GM12878 (cell line): ENCODE results near the gene ANKRD13D. TPM values are rescaled to one million over a fixed set of nuclear protein-coding genes. Genes with fewer than 3 reads are reported as not detected.

Experiments
- ATAC-seq: fragments of 200-7000 bp; cut with Tn5 transposase; 3 replicates; pipeline ENCODE4 v1.9.1; 2020; ENCODE audit warnings: mild to moderate bottlenecking, moderate library complexity
- BruUV-seq: library from RNA; stranded (reverse); fragments of 400-500 nt; replicated peaks from 2 replicates; lab custom pipeline; 2021; lab: Mats Ljungman, UMichigan
- CTCF ChIA-PET: fragments of 300-600 bp; sonication (Branson Sonifier 250); formaldehyde crosslinking; extraction: SDS; loops from one replicate; lab custom pipeline; 2021; ENCODE audit warnings: inconsistent platforms; lab: Yijun Ruan, JAX
- POLR2A ChIA-PET: fragments of 350-600 bp; formaldehyde crosslinking; extraction: SDS; loops from one replicate; lab custom pipeline; 2021; ENCODE audit warnings: inconsistent platforms; lab: Charles Lee
- RAD21 ChIA-PET: fragments of 300-600 bp; sonication (Branson Sonifier 250); formaldehyde crosslinking; loops from one replicate; lab custom pipeline; 2023; ENCODE audit warnings: antibody characterized with exemption; ENCODE audit not compliant: unreplicated experiment; lab: Charles Lee
- SMC1A ChIA-PET: fragments of 300-600 bp; sonication (Branson Sonifier 250); formaldehyde crosslinking; loops from one replicate; lab custom pipeline; 2023; ENCODE audit not compliant: unreplicated experiment, uncharacterized antibody; lab: Charles Lee
- DNase-seq: peaks from one replicate; pipeline ENCODE4 v3.0.0-alpha.2; 2011; ENCODE audit warnings: low read depth, low spot score
- FAIRE-seq: peaks from 3 replicates; lab custom pipeline; 2011; peaks lifted over from hg19 to GRCh38; lab: Jason Lieb, UNC
- H2AFZ ChIP-seq: 2 replicates; pipeline ENCODE4 v1.6.0; 2011; ENCODE audit warnings: low read depth, low read length, control low read depth; ENCODE audit not compliant: control insufficient read depth
- H3K27ac ChIP-seq: 2 replicates; pipeline ENCODE4 v1.5.1; 2011; ENCODE audit warnings: control low read depth; ENCODE audit not compliant: control insufficient read depth, insufficient read depth
- H3K27me3 ChIP-seq, 2 experiments: replicated peaks in 1 of 2; 2 replicates each; pipeline versions ENCODE4 v1.6.0 to v1.6.1; 2011; ENCODE audit warnings: low read length in 1 of 2; ENCODE audit not compliant: control insufficient read depth in 2 of 2, insufficient read depth in 2 of 2
- H3K36me3 ChIP-seq, 2 experiments: 2 replicates each; pipeline ENCODE4 v1.5.1; 2011; ENCODE audit warnings: low read length in 1 of 2; ENCODE audit not compliant: control insufficient read depth in 2 of 2, insufficient read depth in 2 of 2
- H3K4me1 ChIP-seq: 2 replicates; pipeline ENCODE4 v1.6.1; 2011; ENCODE audit warnings: mild to moderate bottlenecking, low read length, moderate library complexity, mixed read lengths; ENCODE audit not compliant: control insufficient read depth, insufficient read depth
- H3K4me2 ChIP-seq: 2 replicates; pipeline ENCODE4 v1.6.0; 2011; ENCODE audit warnings: control low read depth; ENCODE audit not compliant: control insufficient read depth, insufficient read depth
- H3K4me3 ChIP-seq: fragments of 200-600 bp; sonication (generic); 2 replicates; pipeline ENCODE4 v1.5.1; 2016
- H3K79me2 ChIP-seq: 2 replicates; pipeline ENCODE4 v1.6.0; 2011; ENCODE audit warnings: low read length; ENCODE audit not compliant: control insufficient read depth, insufficient read depth
- H3K9ac ChIP-seq: 2 replicates; pipeline ENCODE4 v1.8.0; 2011; ENCODE audit warnings: low read length, control low read depth, mixed read lengths; ENCODE audit not compliant: control insufficient read depth, insufficient read depth
- H3K9me3 ChIP-seq: replicated peaks from 3 replicates; pipeline ENCODE4 v1.5.1; 2011; ENCODE audit warnings: mild to moderate bottlenecking, low read length; ENCODE audit not compliant: control insufficient read depth, insufficient read depth
- H4K20me1 ChIP-seq: 2 replicates; pipeline ENCODE4 v1.6.0; 2011; ENCODE audit not compliant: control insufficient read depth, insufficient read depth
- BHLHE40 ChIP-seq, 2 experiments: fragments of 450-650 bp in 1 of 2; IDR thresholded peaks; 2 replicates each; pipeline ENCODE4 v1.6.1; 2011 to 2017; ENCODE audit warnings: low read depth in 2 of 2, borderline replicate concordance in 1 of 2, improper control_type of control experiment in 1 of 2, low read length in 1 of 2, mild to moderate bottlenecking in 1 of 2
- CEBPB ChIP-seq, 2 experiments: fragments of 150-350 bp in 1 of 2; IDR thresholded peaks; 2 replicates each; pipeline ENCODE4 v1.6.1; 2012 to 2014; ENCODE audit warnings: low read depth in 2 of 2, low read length in 2 of 2, borderline replicate concordance in 1 of 2, inconsistent platforms in 1 of 2
- CTCF ChIP-seq, 3 experiments: IDR thresholded peaks in 2 of 3; conservative IDR thresholded peaks in 1 of 3; 2 replicates each; pipeline ENCODE4 v1.5.1; 2011; ENCODE audit warnings: low read depth in 3 of 3, low read length in 3 of 3, mild to moderate bottlenecking in 3 of 3, control low read depth in 2 of 3, moderate library complexity in 2 of 3, inconsistent platforms in 1 of 3, mixed read lengths in 1 of 3; ENCODE audit not compliant: control insufficient read depth in 2 of 3, insufficient read depth in 1 of 3; ENCODE audit errors: extremely low read depth in 1 of 3
- EED ChIP-seq: sonication (generic); IDR thresholded peaks from 2 replicates; pipeline ENCODE4 v1.6.1; 2016; ENCODE audit warnings: antibody characterized with exemption, low read depth
- GATAD2B ChIP-seq: fragments of 450-650 bp; conservative IDR thresholded peaks from 2 replicates; pipeline ENCODE4 v1.6.1; 2017; ENCODE audit warnings: low read depth, mild to moderate bottlenecking, moderate library complexity
- HDAC2 ChIP-seq: fragments of 200-600 bp; sonication (generic); IDR thresholded peaks from 2 replicates; pipeline ENCODE4 v1.6.1; 2017
- IKZF1 ChIP-seq: fragments of 450-650 bp; conservative IDR thresholded peaks from 2 replicates; pipeline ENCODE4 v1.6.1; 2017; ENCODE audit warnings: antibody characterized with exemption, mild to moderate bottlenecking
- IRF4 ChIP-seq: IDR thresholded peaks from 2 replicates; pipeline ENCODE4 v1.6.1; 2011; ENCODE audit warnings: low read depth, low read length
- KAT2A ChIP-seq: conservative IDR thresholded peaks from 2 replicates; pipeline ENCODE4 v1.6.1; 2011; ENCODE audit warnings: low read depth, low read length; ENCODE audit not compliant: control insufficient read depth
- MEF2B ChIP-seq: fragments of 450-650 bp; IDR thresholded peaks from 2 replicates; pipeline ENCODE4 v1.6.1; 2018; ENCODE audit warnings: mild to moderate bottlenecking, moderate library complexity; ENCODE audit not compliant: partially characterized antibody, poor library complexity, severe bottlenecking
- SP1 ChIP-seq: IDR thresholded peaks from one replicate; pipeline ENCODE4 v1.6.1; 2011; ENCODE audit warnings: low read depth, low read length
- SREBF2 ChIP-seq: IDR thresholded peaks from 2 replicates; pipeline ENCODE4 v1.6.1; 2012; ENCODE audit warnings: mild to moderate bottlenecking, low read length
- SUPT20H ChIP-seq: IDR thresholded peaks from 2 replicates; pipeline ENCODE4 v1.6.1; 2011; ENCODE audit warnings: low read depth, mild to moderate bottlenecking, low read length, moderate library complexity, borderline replicate concordance; ENCODE audit not compliant: control insufficient read depth
- USF1 ChIP-seq: IDR thresholded peaks from 2 replicates; pipeline ENCODE4 v1.6.1; 2011; ENCODE audit warnings: borderline replicate concordance, low read depth, mild to moderate bottlenecking, moderate library complexity, mixed read lengths, low read length; ENCODE audit not compliant: insufficient read depth; ENCODE audit errors: extremely low read length
- ZNF622 ChIP-seq: fragments of 450-650 bp; IDR thresholded peaks from 2 replicates; pipeline ENCODE4 v1.6.1; 2017; ENCODE audit warnings: mild to moderate bottlenecking, inconsistent platforms
- WGBS: methylation state at CpG from one replicate; pipeline ENCODE4 v1.1.6; 2016; ENCODE audit warnings: low lambda C conversion rate; ENCODE audit not compliant: insufficient replicate concordance, insufficient coverage; ENCODE audit errors: missing lambda C conversion rate; 5-methylcytosine and 5-hydroxymethylcytosine counted together
- in situ Hi-C: fragments of 300-500 bp; cut with MboI; formaldehyde crosslinking; loops from 9 replicates; pipeline ENCODE4 v1.14.3; 2018; ENCODE audit warnings: mixed read lengths
- intact Hi-C: fragments of 100-400 bp; cut with micrococcal nuclease; formaldehyde crosslinking; loops from one replicate; pipeline ENCODE4 v1.14.2; 2022; ENCODE audit not compliant: unreplicated experiment
- polyA plus RNA-seq, 11 experiments: library from polyadenylated mRNA; depleted of rRNA in 4 of 11; unstranded in 6 of 11; stranded (reverse) in 5 of 11; fragments of >200 nt; fragmentation: Nextera tagmentation in 4 of 11; fragmentation: Illumina TruSeq in 1 of 11; extraction: Ambion mirVana in 4 of 11; extraction: Trizol in 1 of 11; gene quantifications; 1 replicate in 1 of 11; 2 replicates in 10 of 11; pipeline versions ENCODE4 v1.2.1 to v1.2.3, GENCODE V29; 2011 to 2016; ENCODE audit warnings: inconsistent platforms in 2 of 11, missing spikeins in 2 of 11, low read depth in 1 of 11
- total RNA-seq, 4 experiments: library from RNA; depleted of rRNA in 3 of 4; stranded (reverse); fragments of >200 nt in 3 of 4; fragmentation: Illumina TruSeq in 1 of 4; extraction: Trizol in 1 of 4; gene quantifications; 2 replicates each; pipeline versions ENCODE4 v1.2.1 to v1.2.3, GENCODE V29; 2013 to 2021

Gene ANKRD13D
- total and polyA plus RNA-seq, 10 of the 15 experiments (the other 5 are each of a cell fraction or from before 2014, with no cell fraction given): 2.0 to 56.2 (median 21.4) TPM

- peak; percentile 28 for TF ChIP-seq USF1
These were observed 16.5 kb upstream of the ANKRD13D start (continued) for GRCh38 chr11:67272327-67273259.

GRCh38 chr11:67273260-67273990 lies 15.7 kb upstream of the ANKRD13D start:
- Histone ChIP-seq H2AFZ (no peak overlapping the region), H3K4me3 (peak overlapping the region; percentile 81; the same call in 1 of the 2 replicates), H3K79me2 (peaks cover 100% of the 10 kb centered on the region), H3K9me3 (no peaks in the 10 kb centered on the region), H3K27ac (peak overlapping the region; percentile 98), H4K20me1 (no peaks in the 10 kb centered on the region), H3K4me2 (peak overlapping the region; percentile 100), H3K4me1 (peaks cover 82% of the 10 kb centered on the region), H3K9ac (peak overlapping the region; percentile 77), H3K36me3 (peaks cover 11 to 22% of the 10 kb centered on the region in 2 experiments; a peak in 3 of 4 replicates), H3K27me3 (no peaks in the 10 kb centered on the region)
- DNase-seq (no peak), ATAC-seq (no peak), FAIRE-seq (no peak)
- SMC1A ChIA-PET: interaction anchor here (1.4 to 6.1 kb wide), 3 partner anchors 15 to 109 kb away, joined by 3 to 35 read pairs (median 5); partner anchors contain the start of gene ANKRD13D
- in situ Hi-C loops (no loop called here), intact Hi-C loops (no loop called here)
- POLR2A ChIA-PET: interaction anchor here (0.6 to 2.9 kb wide), 3 partner anchors 19 to 128 kb away, joined by 4 to 17 read pairs (median 9); partner anchors contain the start of genes POLD4 and PPP1CA
- WGBS: 8% methylated on average over 14 of the region's 14 CpGs
- BruUV-seq: no TSS peak
- CTCF ChIA-PET: interaction anchor here (1.2 to 4.9 kb wide), 3 partner anchors 44 to 109 kb away, joined by 3 to 31 read pairs (median 7); no protein-coding TSS in a partner anchor
- RAD21 ChIA-PET: interaction anchor here (0.7 to 6.6 kb wide), 2 partner anchors 15 to 108 kb away, joined by 3 to 33 read pairs; no protein-coding TSS in a partner anchor
- TF ChIP-seq IKZF1 (peak; percentile 53; the same call in 1 of the 2 replicates), KAT2A (no peak), CTCF (IDR thresholded peaks at IDR 0.05 in 2 of 3, conservative IDR thresholded peaks at IDR 0.05 in 1 of 3; ENCODE audit: control insufficient read depth in 2 of 3, extremely low read depth in 1 of 3, insufficient read depth in 1 of 3, low read depth in 3 of 3, low read length in 3 of 3) (peak in 1 of 3 experiments; percentile 17; a peak in 1 of 6 replicates), GATAD2B (0 out of 2 replicates have a peak, but pooled peaks have one; percentile 42), SREBF2 (no peak), EED (no peak), CEBPB (IDR thresholded peaks at IDR 0.05; ENCODE audit: borderline replicate concordance in 1 of 2, low read depth in 2 of 2, low read length in 2 of 2) (no peak), BHLHE40 (IDR thresholded peaks at IDR 0.05; ENCODE audit: borderline replicate concordance in 1 of 2, low read depth in 2 of 2, low read length in 1 of 2) (0 out of 4 replicates have a peak, but pooled peaks of 1 of the 2 experiments have one; percentile 24), SUPT20H (no peak), SP1 (no peak), IRF4 (no peak), HDAC2 (no peak), ZNF622 (no peak), MEF2B (peak; percentile 92)
